Measurements from ENCODE around the gene SDK1. TPM values are rescaled to one million over a fixed set of nuclear protein-coding genes. Genes with fewer than 3 reads are reported as not detected.

The SDK1 gene
- total RNA-seq, 1 donor from 2014 or later = 0.16 TPM

DNA sequence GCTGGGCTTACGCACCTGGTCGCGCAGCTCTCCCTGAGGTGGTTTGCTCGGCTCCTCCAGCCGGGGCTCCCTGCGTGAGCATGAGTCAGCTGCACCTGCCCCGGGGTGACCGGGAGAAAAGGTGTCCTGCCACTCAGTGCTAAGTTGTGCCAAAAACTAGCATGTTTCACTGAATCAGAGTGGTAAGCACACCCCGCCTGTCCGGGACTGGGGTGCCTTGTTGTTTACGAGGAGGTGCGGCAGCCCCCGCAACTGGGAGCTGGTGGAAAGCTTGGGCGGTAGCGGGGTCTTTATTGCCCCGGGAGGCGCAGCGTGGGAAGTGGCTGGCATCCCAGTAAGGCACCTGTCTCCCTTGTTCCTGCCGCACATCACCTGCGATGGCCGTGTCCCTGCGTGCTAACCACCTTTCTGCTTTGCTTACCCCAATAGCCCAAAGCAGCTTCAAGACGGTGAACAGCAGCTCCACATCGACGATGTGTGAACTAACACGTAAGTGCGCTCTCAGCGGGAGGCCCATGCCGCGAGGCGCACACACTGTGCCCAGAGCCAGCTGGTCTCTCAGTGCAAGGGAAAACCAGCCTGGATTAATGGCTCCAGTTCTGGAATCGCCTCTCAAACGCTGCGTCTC is 874.4 kb downstream of the SDK1 start:
- Mint-ChIP-seq H3K4me3 (no peak overlapping the region), H3K27ac (no peak overlapping the region), H3K36me3 (ENCODE audit: low read depth) (no peaks in the 10 kb centered on the region), H3K4me1 (no peaks in the 10 kb centered on the region), H3K9me3 (no peaks in the 10 kb centered on the region), H3K27me3 (no peaks in the 10 kb centered on the region)
- intact Hi-C loops (cut with micrococcal nuclease) = no loop called here
- no peak for DNase-seq

DNA sequence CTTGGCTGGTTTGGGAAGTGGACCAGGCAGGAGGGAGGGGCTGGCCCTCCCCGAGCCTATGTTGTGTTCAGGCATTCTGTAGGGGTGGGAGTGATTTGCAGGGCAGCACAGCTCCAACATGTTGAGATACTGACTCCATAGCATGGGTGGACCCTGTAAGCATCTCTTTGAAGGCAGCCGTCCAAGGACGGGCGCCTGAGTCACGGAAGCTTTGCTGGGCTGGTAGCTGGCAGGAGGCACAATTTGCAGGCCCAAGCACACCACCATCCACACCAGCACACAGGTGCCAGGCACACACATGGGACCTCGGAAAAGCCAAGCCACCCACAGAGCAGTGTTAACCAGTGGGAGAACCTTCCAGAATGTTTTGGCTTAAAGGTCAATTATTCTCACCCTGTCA is 875.9 kb downstream of the SDK1 start:
- intact Hi-C loops (cut with micrococcal nuclease) = no loop called here
- Mint-ChIP-seq H3K4me1 (no peaks in the 10 kb centered on the region), H3K27ac (no peak overlapping the region), H3K36me3 (ENCODE audit: low read depth) (no peaks in the 10 kb centered on the region), H3K27me3 (no peaks in the 10 kb centered on the region), H3K9me3 (no peaks in the 10 kb centered on the region), H3K4me3 (no peak overlapping the region)
- DNase-seq = no peak

DNA sequence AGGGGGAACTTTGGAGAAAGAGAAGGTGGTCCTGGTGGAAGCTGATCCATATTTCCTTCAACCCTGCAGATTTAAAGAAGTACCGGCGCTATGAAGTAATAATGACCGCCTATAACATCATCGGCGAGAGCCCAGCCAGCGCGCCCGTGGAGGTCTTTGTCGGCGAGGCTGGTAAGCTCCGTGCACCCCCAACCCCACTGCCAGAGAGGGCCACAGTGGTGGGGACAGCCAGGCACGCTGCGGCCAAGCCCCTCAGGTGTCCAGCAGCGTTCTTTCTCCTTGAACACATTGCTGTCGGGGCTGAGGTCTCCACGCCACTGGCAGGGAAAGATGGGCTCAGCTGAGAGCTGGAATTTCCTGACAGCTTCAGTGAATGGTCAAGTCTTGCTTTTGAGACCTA is 877.4 kb downstream of the SDK1 start:
- Mint-ChIP-seq H3K4me3 (no peak overlapping the region), H3K9me3 (no peaks in the 10 kb centered on the region), H3K27me3 (no peaks in the 10 kb centered on the region), H3K36me3 (ENCODE audit: low read depth) (no peaks in the 10 kb centered on the region), H3K4me1 (no peaks in the 10 kb centered on the region), H3K27ac (no peak overlapping the region)
- intact Hi-C loops (cut with micrococcal nuclease) = no loop called here
- no peak for DNase-seq

DNA sequence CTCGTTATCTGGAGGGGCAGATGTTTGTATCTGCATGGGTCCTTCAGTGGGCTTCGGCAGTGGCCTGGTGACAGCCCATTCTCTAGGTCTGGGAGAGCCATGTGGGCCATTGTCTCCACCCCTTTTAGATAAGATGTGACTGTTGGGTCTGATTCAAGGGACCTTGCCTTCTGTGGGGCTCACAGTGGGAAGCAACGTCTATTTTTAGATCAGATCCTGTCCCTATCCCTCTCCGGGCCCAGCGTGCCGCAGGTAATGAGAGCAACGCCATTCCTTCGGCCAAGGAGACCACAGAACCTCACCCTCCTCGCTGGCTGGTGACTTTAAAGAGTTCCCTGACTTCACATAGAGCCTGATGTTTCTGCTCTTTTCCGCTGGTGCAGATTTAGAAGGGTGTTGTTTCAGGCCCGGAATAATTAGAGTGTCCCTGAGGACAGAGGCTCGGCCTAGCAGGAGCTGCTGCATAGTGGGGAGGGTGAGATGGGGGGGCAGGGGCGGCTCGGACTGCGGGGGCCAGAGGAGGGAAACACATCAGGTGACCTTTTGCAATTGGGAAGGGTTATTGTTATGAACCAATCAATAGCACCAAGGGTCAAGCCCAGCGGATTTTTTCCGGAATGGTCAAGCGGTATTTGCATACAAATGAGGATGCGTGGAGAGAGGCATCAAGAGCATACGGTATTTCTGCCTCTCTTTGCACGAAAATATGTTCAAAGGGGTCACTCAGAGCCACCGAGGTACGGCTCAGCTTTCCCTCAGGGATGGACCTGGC is 878.0 kb downstream of the SDK1 start:
- H3K4me3 Mint-ChIP-seq = no peak overlapping the region
- H3K36me3 Mint-ChIP-seq (ENCODE audit: low read depth) = no peaks in the 10 kb centered on the region
- intact Hi-C loops (cut with micrococcal nuclease) = no loop called here
- H3K27me3 Mint-ChIP-seq = no peaks in the 10 kb centered on the region
- no peaks in the 10 kb centered on the region for H3K9me3 Mint-ChIP-seq
- no peak for DNase-seq
- no peaks in the 10 kb centered on the region for H3K4me1 Mint-ChIP-seq
- H3K27ac Mint-ChIP-seq = no peak overlapping the region

DNA sequence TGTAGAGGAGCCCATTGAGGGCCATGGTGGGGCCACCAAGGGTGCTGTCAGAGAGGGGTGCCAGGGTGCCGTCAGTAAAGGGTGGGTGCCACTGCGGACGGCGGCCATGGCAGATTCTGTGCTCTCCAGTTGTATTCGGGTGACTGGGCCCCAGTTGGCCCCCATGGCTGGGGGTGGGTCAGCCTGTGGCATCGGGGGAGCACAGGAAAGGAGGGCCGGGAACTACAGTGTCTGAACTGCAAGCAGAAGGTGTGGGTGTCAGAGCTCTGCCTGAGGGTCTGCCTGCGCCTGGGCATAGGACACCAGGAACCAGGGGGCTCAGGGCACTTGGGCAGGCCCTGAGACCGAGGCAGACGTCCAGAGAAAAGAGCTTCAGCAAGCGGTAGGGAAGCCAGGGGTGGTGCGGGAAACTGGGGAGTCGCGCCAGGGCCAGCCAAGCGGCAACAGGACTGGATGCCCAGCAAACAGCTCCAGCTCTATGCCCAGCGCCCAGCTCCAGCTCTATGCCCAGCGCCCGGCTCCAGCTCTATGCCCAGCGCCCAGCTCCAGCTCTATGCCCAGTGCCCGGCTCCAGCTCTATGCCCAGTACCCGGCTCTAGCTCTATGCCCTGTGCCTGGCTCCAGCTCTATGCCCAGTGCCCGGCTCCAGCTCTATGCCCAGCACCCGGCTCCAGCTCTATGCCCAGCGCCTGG is 878.8 kb downstream of the SDK1 start:
- H3K27me3 Mint-ChIP-seq = no peaks in the 10 kb centered on the region
- H3K27ac Mint-ChIP-seq = no peak overlapping the region
- no peak for DNase-seq
- intact Hi-C loops (cut with micrococcal nuclease) = no loop called here
- no peaks in the 10 kb centered on the region for H3K4me1 Mint-ChIP-seq
- H3K4me3 Mint-ChIP-seq = no peak overlapping the region
- H3K9me3 Mint-ChIP-seq = no peaks in the 10 kb centered on the region
- no peaks in the 10 kb centered on the region for H3K36me3 Mint-ChIP-seq (ENCODE audit: low read depth)

DNA sequence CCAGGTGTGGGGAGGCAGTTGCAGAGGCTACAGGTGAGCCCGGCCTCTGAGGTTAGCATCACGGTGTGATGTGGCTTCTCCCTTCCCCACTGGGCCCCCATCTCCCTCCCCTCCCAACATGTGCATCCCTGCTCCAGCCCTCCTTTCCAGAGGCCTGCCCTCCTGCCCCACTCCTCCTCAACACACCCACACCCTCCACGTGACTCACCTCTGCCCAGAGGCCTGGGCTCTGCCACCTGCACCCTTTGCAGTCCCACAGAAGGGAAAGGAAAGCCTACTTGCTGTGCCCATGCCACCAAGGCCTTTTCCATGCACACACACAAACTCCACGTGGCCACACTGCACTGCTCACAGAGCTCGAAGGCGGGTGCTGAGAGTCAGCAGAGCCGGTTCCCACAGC is 880.4 kb downstream of the SDK1 start:
- Mint-ChIP-seq H3K27ac (peak overlapping the region; percentile 15), H3K27me3 (no peaks in the 10 kb centered on the region), H3K4me3 (no peak overlapping the region), H3K4me1 (no peaks in the 10 kb centered on the region), H3K36me3 (ENCODE audit: low read depth) (no peaks in the 10 kb centered on the region), H3K9me3 (no peaks in the 10 kb centered on the region)
- no peak for DNase-seq
- intact Hi-C loops (cut with micrococcal nuclease) = no loop called here

DNA sequence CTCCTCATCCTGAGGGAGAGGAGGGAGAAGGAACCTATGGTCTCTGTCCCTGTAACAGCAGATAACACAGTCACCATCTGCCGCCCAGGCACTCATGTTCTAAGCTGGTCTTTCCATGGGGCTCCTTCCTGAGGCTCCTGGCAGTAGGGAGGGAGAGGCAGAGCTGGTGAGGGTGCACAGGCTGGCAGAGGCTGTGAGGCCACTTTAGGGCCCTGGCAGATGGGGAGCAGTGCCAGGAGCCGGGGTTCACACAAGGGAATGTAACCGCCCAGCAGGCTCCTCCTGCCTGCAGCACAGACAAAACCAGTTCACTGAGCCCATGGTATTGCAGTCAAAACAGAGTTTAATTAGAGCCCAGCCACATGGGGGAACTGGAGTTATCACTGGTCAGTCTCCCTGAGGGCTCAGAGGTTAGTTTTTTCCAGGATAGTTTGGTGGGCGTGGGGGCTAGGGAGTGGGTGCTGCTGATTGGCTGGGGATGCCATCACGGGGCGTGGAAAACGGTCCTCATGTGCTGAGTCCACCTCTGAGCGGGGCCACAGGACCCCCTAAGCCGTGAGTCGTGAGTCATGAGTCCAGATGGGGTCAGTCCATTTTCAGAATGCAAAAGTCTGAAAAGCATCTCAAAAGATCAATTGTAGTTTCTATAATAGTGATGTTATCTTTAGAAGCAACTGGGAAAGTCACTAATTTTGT is 881.7 kb downstream of the SDK1 start:
- H3K4me1 Mint-ChIP-seq = no peaks in the 10 kb centered on the region
- H3K27ac Mint-ChIP-seq = no peak overlapping the region
- H3K27me3 Mint-ChIP-seq = no peaks in the 10 kb centered on the region
- H3K9me3 Mint-ChIP-seq = no peaks in the 10 kb centered on the region
- intact Hi-C loops (cut with micrococcal nuclease) = no loop called here
- no peak for DNase-seq
- H3K4me3 Mint-ChIP-seq = no peak overlapping the region
- no peaks in the 10 kb centered on the region for H3K36me3 Mint-ChIP-seq (ENCODE audit: low read depth)

DNA sequence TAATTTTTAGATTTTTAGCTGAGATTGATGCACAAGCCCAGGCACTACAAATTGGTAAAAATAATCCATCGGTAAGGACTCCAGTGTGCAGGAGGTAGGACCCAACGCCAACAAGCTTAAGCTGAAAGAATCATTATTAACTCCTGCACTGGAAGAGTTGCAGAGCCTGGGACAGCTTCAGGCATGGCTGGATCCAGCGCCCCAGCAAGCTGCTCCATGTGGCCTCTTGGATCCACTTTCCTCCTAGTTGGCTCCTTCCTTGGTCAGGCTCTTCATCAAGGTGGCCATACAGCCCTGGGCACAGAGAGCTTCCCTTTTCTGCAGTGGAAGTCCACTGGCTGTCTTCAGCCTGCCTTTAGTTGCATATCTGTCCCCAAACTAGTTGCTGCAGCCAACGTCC is 883.6 kb downstream of the SDK1 start:
- Mint-ChIP-seq H3K4me1 (no peaks in the 10 kb centered on the region), H3K27ac (no peak overlapping the region), H3K9me3 (no peaks in the 10 kb centered on the region), H3K27me3 (no peaks in the 10 kb centered on the region), H3K4me3 (no peak overlapping the region), H3K36me3 (ENCODE audit: low read depth) (no peaks in the 10 kb centered on the region)
- DNase-seq = no peak
- intact Hi-C loops (cut with micrococcal nuclease) = no loop called here

DNA sequence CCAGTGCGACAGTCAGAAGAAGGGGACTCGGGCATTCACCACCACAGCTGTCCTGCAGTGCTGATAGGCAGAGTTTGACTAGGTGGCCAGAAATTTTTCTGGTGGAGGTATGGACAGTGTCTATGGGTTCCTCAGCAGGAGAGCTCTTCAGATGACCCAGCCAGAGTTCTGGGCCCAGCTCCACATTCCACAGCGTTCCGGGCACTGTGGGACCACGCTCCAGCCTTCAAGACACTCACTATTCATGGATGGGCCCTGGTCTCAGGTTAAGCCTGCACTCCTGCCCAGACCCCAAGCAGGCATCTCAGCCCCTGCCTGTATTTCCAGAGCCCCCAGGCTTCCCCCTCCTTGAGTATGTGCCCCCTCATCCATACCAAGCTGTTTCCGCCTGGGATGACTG is 884.1 kb downstream of the SDK1 start:
- no peak for DNase-seq
- H3K4me1 Mint-ChIP-seq = no peaks in the 10 kb centered on the region
- H3K4me3 Mint-ChIP-seq = no peak overlapping the region
- no peaks in the 10 kb centered on the region for H3K27me3 Mint-ChIP-seq
- H3K9me3 Mint-ChIP-seq = no peaks in the 10 kb centered on the region
- intact Hi-C loops (cut with micrococcal nuclease) = no loop called here
- no peak overlapping the region for H3K27ac Mint-ChIP-seq
- no peaks in the 10 kb centered on the region for H3K36me3 Mint-ChIP-seq (ENCODE audit: low read depth)

DNA sequence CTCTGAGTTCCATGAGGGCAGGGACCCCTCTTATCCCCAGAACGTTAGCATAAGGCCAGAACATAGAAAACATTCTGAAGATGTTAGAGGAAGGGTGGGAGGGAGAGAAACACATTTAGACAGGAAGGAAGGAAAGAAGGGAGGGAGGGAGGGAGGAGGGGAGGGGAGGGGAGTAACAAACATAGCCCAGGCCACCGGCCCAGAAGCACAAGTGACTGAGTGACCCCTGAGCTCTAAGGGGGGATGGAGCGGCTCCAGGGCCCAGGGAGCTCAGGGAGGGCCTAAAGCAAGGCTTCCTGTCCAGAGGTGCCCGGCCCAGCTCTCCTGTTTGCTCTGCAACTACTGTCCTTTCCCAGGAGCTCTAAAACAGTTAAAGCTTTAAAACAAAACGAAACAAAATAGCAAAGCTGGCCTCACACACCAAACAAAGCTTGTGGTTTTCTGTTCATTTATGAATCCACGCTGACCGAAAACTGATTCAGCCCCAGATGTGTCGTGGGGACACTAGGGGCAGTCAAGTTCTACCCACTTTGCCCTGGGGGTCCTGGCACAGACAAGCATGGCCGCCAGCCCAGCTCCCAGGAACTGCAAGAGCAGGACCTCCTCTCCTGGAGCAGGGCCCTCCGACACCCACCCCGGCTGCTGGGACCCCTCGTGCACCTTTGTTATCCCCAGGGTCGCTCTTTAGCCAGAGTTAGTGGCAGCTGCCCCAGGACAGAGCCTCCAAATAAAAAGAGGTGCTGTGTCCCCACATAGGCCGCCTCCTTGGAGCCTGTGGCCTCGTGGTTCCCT is 884.9 kb downstream of the SDK1 start:
- Mint-ChIP-seq H3K27ac (no peak overlapping the region), H3K4me3 (no peak overlapping the region), H3K9me3 (no peaks in the 10 kb centered on the region), H3K4me1 (no peaks in the 10 kb centered on the region), H3K36me3 (ENCODE audit: low read depth) (no peaks in the 10 kb centered on the region), H3K27me3 (no peaks in the 10 kb centered on the region)
- DNase-seq = no peak
- intact Hi-C loops (cut with micrococcal nuclease) = no loop called here

DNA sequence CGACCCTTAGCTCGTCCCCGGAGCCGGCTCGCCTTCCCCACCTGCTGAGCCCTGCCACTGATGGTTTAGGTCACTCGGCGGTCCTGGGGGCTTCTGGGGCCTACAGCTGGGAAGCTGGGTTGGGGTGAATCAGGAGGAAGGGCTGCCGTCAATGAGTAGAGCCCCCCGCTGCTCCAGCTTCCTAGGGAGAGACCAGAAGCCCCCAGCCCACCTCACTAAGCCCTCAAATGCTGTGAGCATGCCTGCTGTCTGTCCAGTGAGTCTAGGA is 885.4 kb downstream of the SDK1 start:
- Mint-ChIP-seq H3K9me3 (no peaks in the 10 kb centered on the region), H3K4me3 (no peak overlapping the region), H3K27me3 (no peaks in the 10 kb centered on the region), H3K4me1 (no peaks in the 10 kb centered on the region), H3K36me3 (ENCODE audit: low read depth) (no peaks in the 10 kb centered on the region), H3K27ac (no peak overlapping the region)
- intact Hi-C loops (cut with micrococcal nuclease) = no loop called here
- DNase-seq = no peak

DNA sequence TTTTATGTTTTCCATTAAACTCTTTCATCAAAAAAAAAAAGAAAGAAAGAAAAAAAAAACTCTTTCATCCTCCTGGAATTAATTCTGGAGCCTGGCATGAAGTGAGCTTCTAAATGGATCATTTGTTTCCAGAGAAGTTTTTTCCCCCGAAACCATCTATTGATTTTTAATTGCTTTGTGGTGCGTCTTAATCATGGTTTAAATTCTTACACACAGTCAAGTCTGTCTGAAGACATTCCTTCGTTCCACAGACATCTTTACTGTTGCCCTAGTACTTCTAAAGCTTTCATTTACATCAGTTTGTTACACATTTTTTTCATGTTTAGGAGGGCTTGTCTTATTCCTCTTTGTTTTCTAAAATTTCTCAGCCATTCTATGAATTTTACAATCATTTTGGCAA is 887.6 kb downstream of the SDK1 start:
- Mint-ChIP-seq H3K4me3 (no peak overlapping the region), H3K36me3 (ENCODE audit: low read depth) (no peaks in the 10 kb centered on the region), H3K4me1 (no peaks in the 10 kb centered on the region), H3K9me3 (no peaks in the 10 kb centered on the region), H3K27me3 (no peaks in the 10 kb centered on the region), H3K27ac (no peak overlapping the region)
- DNase-seq = no peak
- intact Hi-C loops (cut with micrococcal nuclease) = no loop called here

DNA sequence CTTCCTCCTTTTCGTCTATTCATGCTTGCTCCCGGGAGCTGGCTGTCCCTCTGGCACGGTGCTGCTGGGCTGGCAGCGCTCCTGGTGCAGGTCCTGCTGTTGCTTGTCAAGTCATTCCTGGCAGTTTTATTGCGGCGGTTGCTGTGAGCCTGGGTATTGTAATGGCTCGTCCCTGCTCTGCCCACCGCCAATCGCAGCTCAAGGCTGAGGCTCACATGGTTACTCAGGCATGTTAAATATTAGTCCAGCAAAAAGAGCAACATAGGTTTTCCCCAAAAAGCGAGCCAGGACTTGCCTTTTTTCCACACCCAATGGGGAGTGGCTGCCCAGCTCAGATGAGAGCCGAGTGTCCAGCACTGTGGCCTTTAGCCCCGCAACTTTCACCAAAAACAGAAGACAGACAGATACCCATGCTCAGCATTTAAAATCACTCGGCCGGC is 888.1 kb downstream of the SDK1 start:
- Mint-ChIP-seq H3K27ac (no peak overlapping the region), H3K27me3 (no peaks in the 10 kb centered on the region), H3K4me3 (no peak overlapping the region), H3K4me1 (no peaks in the 10 kb centered on the region), H3K36me3 (ENCODE audit: low read depth) (no peaks in the 10 kb centered on the region), H3K9me3 (no peaks in the 10 kb centered on the region)
- DNase-seq = no peak
- intact Hi-C loops (cut with micrococcal nuclease) = no loop called here

Measured in activated CD4-positive, alpha-beta T cell treated with anti-CD3 and anti-CD28 coated beads, Interleukin-2, amount 10 ng/mL, durations not matched to agents 24 days and 14 days (primary cell).